Subcutaneous abdominal adipose tissue (tissue), 5 donors: ENCODE results near the gene MUC12.
"Not testable (repeated sequence)": the region's sequence is repeated elsewhere in the genome, so short reads cannot be mapped to it uniquely, and the experiment has no call there.

ENCODE experiments used
- H3K27ac ChIP-seq: one replicate; pipeline ENCODE4 v1.7.0; 2013; ENCODE audit warnings: low read depth, mild to moderate bottlenecking, inconsistent platforms, low read length, moderate library complexity
- H3K27me3 ChIP-seq, 5 donors: one replicate each; pipeline ENCODE4 v1.7.0; 2013; ENCODE audit warnings: low read length in 5 of 5, inconsistent platforms in 1 of 5; ENCODE audit not compliant: control insufficient read depth in 5 of 5, insufficient read depth in 4 of 5
- H3K36me3 ChIP-seq, 5 donors: one replicate each; pipeline ENCODE4 v1.7.0; 2013; ENCODE audit warnings: low read length in 5 of 5; ENCODE audit not compliant: control insufficient read depth in 5 of 5, insufficient read depth in 5 of 5
- H3K4me1 ChIP-seq, 5 donors: one replicate each; pipeline ENCODE4 v1.7.0; 2013; ENCODE audit warnings: low read length in 5 of 5, mild to moderate bottlenecking in 3 of 5, moderate library complexity in 1 of 5; ENCODE audit not compliant: control insufficient read depth in 5 of 5, insufficient read depth in 5 of 5
- H3K4me3 ChIP-seq, 5 donors: one replicate each; pipeline ENCODE4 v1.7.0; 2013; ENCODE audit warnings: low read length in 5 of 5, low read depth in 1 of 5
- H3K9ac ChIP-seq, 5 donors: one replicate each; pipeline ENCODE4 v1.7.0; 2013; ENCODE audit warnings: low read length in 5 of 5, mild to moderate bottlenecking in 4 of 5, moderate library complexity in 3 of 5
- H3K9me3 ChIP-seq, 5 donors: one replicate each; pipeline ENCODE4 v1.7.0; 2013; ENCODE audit warnings: low read length in 5 of 5; ENCODE audit not compliant: control insufficient read depth in 5 of 5
- donor health status: healthy.
- donor health status: healthy.
- donor health status: healthy.
- donor health status: healthy.
- donor health status: healthy.

Gene MUC12

DNA sequence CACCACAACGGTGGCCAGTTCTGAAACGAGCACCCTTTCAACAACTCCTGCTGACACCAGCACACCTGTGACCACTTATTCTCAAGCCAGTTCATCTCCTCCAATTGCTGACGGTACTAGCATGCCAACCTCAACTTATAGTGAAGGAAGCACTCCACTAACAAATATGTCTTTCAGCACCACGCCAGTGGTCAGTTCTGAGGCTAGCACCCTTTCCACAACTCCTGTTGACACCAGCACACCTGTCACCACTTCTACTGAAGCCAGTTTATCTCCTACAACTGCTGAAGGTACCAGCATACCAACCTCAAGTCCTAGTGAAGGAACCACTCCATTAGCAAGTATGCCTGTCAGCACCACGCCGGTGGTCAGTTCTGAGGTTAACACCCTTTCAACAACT lies 71.9 kb downstream of the MUC12 start:
- not testable (repeated sequence) for H3K9ac ChIP-seq, H3K36me3 ChIP-seq, H3K4me1 ChIP-seq, H3K27ac ChIP-seq, H3K4me3 ChIP-seq
- H3K27me3 ChIP-seq: peaks cover 0 to 27% (median 17%) of the 10 kb centered on the region in 5 donors
- peaks cover 6 to 23% (median 17%) of the 10 kb centered on the region in 5 donors for H3K9me3 ChIP-seq

GRCh38 chr7:101058355-101058754 lies 89.0 kb downstream of the MUC12 start:
- no peaks in the 10 kb centered on the region for H3K9me3 ChIP-seq
- peaks cover 0 to 37% (median 10%) of the 10 kb centered on the region in 5 donors for H3K27me3 ChIP-seq
- no peak overlapping the region for H3K27ac ChIP-seq
- no peak overlapping the region for H3K9ac ChIP-seq
- H3K4me3 ChIP-seq: no peak overlapping the region
- H3K36me3 ChIP-seq: no peaks in the 10 kb centered on the region
- no peaks in the 10 kb centered on the region for H3K4me1 ChIP-seq

GRCh38 chr7:101059620-101059942 lies 90.2 kb downstream of the MUC12 start:
- H3K4me1 ChIP-seq: no peaks in the 10 kb centered on the region
- no peak overlapping the region for H3K27ac ChIP-seq
- no peak overlapping the region for H3K9ac ChIP-seq
- no peaks in the 10 kb centered on the region for H3K9me3 ChIP-seq
- H3K36me3 ChIP-seq: no peaks in the 10 kb centered on the region
- H3K4me3 ChIP-seq: no peak overlapping the region
- H3K27me3 ChIP-seq: peaks cover 0 to 43% (median 15%) of the 10 kb centered on the region in 5 donors

GRCh38 chr7:101060992-101061391 lies 91.6 kb downstream of the MUC12 start:
- H3K36me3 ChIP-seq: no peaks in the 10 kb centered on the region
- no peak overlapping the region for H3K27ac ChIP-seq
- no peaks in the 10 kb centered on the region for H3K9me3 ChIP-seq
- H3K27me3 ChIP-seq: peaks cover 2 to 46% (median 14%) of the 10 kb centered on the region in 5 donors
- peaks cover 0 to 2% (median 0%) of the 10 kb centered on the region in 5 donors for H3K4me1 ChIP-seq
- H3K9ac ChIP-seq: no peak overlapping the region
- H3K4me3 ChIP-seq: no peak overlapping the region

DNA sequence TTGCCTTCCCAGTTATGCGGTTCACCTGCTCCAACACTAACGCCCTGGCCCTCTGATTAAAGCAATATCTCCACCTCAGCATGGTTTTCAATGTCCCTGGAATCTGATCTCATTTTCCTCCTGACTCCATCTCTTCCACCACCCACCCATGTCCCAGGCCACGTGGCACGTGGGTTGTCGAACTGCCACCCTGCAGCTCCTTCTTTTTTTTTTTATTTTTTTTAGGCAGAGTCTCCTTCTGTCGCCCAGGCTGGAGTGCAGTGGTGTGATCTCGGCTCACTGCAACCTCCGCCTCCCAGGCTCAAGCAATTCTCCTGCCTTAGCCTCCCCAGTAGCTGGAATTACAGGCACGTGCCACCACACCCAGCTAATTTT lies 94.8 kb downstream of the MUC12 start:
- peaks cover 6 to 41% (median 18%) of the 10 kb centered on the region in 5 donors for H3K27me3 ChIP-seq
- not testable (repeated sequence) for H3K4me3 ChIP-seq, H3K9me3 ChIP-seq, H3K27ac ChIP-seq, H3K36me3 ChIP-seq, H3K9ac ChIP-seq, H3K4me1 ChIP-seq

GRCh38 chr7:101065162-101065561 lies 95.8 kb downstream of the MUC12 start:
- not testable (repeated sequence) for H3K9ac ChIP-seq, H3K4me1 ChIP-seq, H3K27ac ChIP-seq, H3K36me3 ChIP-seq, H3K9me3 ChIP-seq, H3K4me3 ChIP-seq
- peaks cover 6 to 38% (median 18%) of the 10 kb centered on the region in 5 donors for H3K27me3 ChIP-seq

GRCh38 chr7:101066141-101066832 lies 96.9 kb downstream of the MUC12 start:
- no peaks in the 10 kb centered on the region for H3K9me3 ChIP-seq
- no peak overlapping the region for H3K27ac ChIP-seq
- H3K4me3 ChIP-seq: no peak overlapping the region
- peaks cover 0 to 9% (median 6%) of the 10 kb centered on the region in 5 donors for H3K4me1 ChIP-seq
- H3K36me3 ChIP-seq: no peaks in the 10 kb centered on the region
- no peak overlapping the region for H3K9ac ChIP-seq
- H3K27me3 ChIP-seq: peaks cover 6 to 32% (median 12%) of the 10 kb centered on the region in 5 donors

DNA sequence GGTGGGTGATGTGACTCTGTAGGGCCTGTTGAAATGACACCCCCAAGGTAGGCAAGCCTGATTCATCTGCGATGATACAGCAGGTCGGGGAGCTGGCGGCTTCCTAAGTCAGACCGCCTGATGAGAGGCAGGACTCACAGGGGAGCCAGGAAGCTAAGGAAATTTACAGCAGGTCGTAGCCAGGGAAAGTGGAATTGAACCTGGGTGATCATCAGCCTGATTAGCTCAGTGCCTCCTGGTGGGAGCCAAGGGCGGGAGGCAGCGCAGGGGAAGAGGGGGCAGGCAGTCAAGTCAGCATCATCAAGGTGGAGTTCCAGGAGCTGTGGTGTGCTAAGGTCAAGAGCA lies 97.4 kb downstream of the MUC12 start:
- peaks cover 0 to 9% (median 6%) of the 10 kb centered on the region in 5 donors for H3K4me1 ChIP-seq
- no peak overlapping the region for H3K9ac ChIP-seq
- no peak overlapping the region for H3K4me3 ChIP-seq
- H3K27ac ChIP-seq: no peak overlapping the region
- peaks cover 5 to 28% (median 11%) of the 10 kb centered on the region in 5 donors for H3K27me3 ChIP-seq
- no peaks in the 10 kb centered on the region for H3K9me3 ChIP-seq
- no peaks in the 10 kb centered on the region for H3K36me3 ChIP-seq

- H3K9ac ChIP-seq: no peak overlapping the region
- peaks cover 0 to 9% (median 6%) of the 10 kb centered on the region in 5 donors for H3K4me1 ChIP-seq
- peaks cover 5 to 22% (median 9%) of the 10 kb centered on the region in 5 donors for H3K27me3 ChIP-seq
- no peaks in the 10 kb centered on the region for H3K36me3 ChIP-seq
- no peak overlapping the region for H3K27ac ChIP-seq
- H3K4me3 ChIP-seq: no peak overlapping the region
- H3K9me3 ChIP-seq: no peaks in the 10 kb centered on the region
These were observed 99.0 kb downstream of the MUC12 start for GRCh38 chr7:101068401-101068800.
